Endodermal cell (in vitro differentiated cells): Measurements from ENCODE around the gene TRABD2B. TPM values are rescaled to one million over a fixed set of nuclear protein-coding genes. Genes with fewer than 3 reads are reported as not detected.

ENCODE experiments used
- DNase-seq: peaks from one replicate; pipeline ENCODE4 v3.0.0-alpha.2; 2017
- H3K27ac ChIP-seq: 2 replicates; pipeline ENCODE4 v1.5.1; 2013; ENCODE audit warnings: mild to moderate bottlenecking, low read depth, low read length, moderate library complexity
- H3K27me3 ChIP-seq: 2 replicates; pipeline ENCODE4 v1.6.1; 2013; ENCODE audit warnings: mild to moderate bottlenecking, low read length, moderate library complexity; ENCODE audit not compliant: insufficient read depth, control insufficient read depth, poor library complexity, severe bottlenecking
- H3K36me3 ChIP-seq: 2 replicates; pipeline ENCODE4 v1.7.0; 2013; ENCODE audit warnings: mild to moderate bottlenecking, low read length, moderate library complexity; ENCODE audit not compliant: control insufficient read depth, insufficient read depth
- H3K4me1 ChIP-seq: one replicate; pipeline ENCODE4 v1.7.0; 2013; ENCODE audit warnings: low read length; ENCODE audit not compliant: control insufficient read depth, insufficient read depth
- H3K4me3 ChIP-seq: 2 replicates; pipeline ENCODE4 v1.5.1; 2013; ENCODE audit warnings: mild to moderate bottlenecking, low read length, moderate library complexity
- H3K9ac ChIP-seq: 2 replicates; pipeline ENCODE4 v1.6.1; 2013; ENCODE audit warnings: mild to moderate bottlenecking, low read length, moderate library complexity; ENCODE audit not compliant: poor library complexity, severe bottlenecking; ENCODE audit errors: extremely low read depth
- H3K9me3 ChIP-seq: 2 replicates; pipeline ENCODE4 v1.6.1; 2013; ENCODE audit warnings: mild to moderate bottlenecking, low read length, moderate library complexity; ENCODE audit not compliant: control insufficient read depth
- H3K27ac Mint-ChIP-seq: 2 replicates; pipeline ENCODE4 v1.8.0; 2020; ENCODE audit warnings: mixed read lengths
- H3K27me3 Mint-ChIP-seq: 2 replicates; pipeline ENCODE4 v1.8.0; 2021; ENCODE audit warnings: mild to moderate bottlenecking, mixed read lengths; ENCODE audit not compliant: insufficient read depth
- H3K36me3 Mint-ChIP-seq: 2 replicates; pipeline ENCODE4 v1.8.0; 2020; ENCODE audit warnings: low read depth, mixed read lengths
- H3K4me1 Mint-ChIP-seq: 2 replicates; pipeline ENCODE4 v1.8.0; 2020; ENCODE audit warnings: mixed read lengths
- H3K4me3 Mint-ChIP-seq: 2 replicates; pipeline ENCODE4 v1.8.0; 2020; ENCODE audit warnings: mild to moderate bottlenecking, moderate library complexity, mixed read lengths
- H3K9me3 Mint-ChIP-seq: 2 replicates; pipeline ENCODE4 v1.8.0; 2020; ENCODE audit warnings: mild to moderate bottlenecking, mixed read lengths
- WGBS, 2 experiments: methylation state at CpG; one replicate each; pipeline versions ENCODE4 v1.1.5 to v1.1.7; 2013; ENCODE audit warnings: missing lambda C conversion rate in 2 of 2, mixed read lengths in 1 of 2; ENCODE audit not compliant: insufficient coverage in 1 of 2, insufficient read length in 1 of 2; 5-methylcytosine and 5-hydroxymethylcytosine counted together
- total RNA-seq, 2 donors: library from RNA; stranded (reverse); fragmentation: NEBNext Ultra II Directional in 1 of 2; extraction: Animal tissue kit (Norgen Biotek cat#: 25700) in 1 of 2; gene quantifications; 2 replicates in 1 of 2; 3 replicates in 1 of 2; pipeline ENCODE4 v1.2.1, GENCODE V29; 2021
- TF ChIP-seq, protein P1 (sequence below): fragments of 200-600 bp; sonication (generic); conservative IDR thresholded peaks from 2 replicates; pipeline ENCODE4 v1.5.0; 2021; ENCODE audit warnings: antibody characterized with exemption, mild to moderate bottlenecking

TRABD2B gene
- total RNA-seq, 2 donors from 2014 or later, result 24.4 to 28.0 TPM

DNA sequence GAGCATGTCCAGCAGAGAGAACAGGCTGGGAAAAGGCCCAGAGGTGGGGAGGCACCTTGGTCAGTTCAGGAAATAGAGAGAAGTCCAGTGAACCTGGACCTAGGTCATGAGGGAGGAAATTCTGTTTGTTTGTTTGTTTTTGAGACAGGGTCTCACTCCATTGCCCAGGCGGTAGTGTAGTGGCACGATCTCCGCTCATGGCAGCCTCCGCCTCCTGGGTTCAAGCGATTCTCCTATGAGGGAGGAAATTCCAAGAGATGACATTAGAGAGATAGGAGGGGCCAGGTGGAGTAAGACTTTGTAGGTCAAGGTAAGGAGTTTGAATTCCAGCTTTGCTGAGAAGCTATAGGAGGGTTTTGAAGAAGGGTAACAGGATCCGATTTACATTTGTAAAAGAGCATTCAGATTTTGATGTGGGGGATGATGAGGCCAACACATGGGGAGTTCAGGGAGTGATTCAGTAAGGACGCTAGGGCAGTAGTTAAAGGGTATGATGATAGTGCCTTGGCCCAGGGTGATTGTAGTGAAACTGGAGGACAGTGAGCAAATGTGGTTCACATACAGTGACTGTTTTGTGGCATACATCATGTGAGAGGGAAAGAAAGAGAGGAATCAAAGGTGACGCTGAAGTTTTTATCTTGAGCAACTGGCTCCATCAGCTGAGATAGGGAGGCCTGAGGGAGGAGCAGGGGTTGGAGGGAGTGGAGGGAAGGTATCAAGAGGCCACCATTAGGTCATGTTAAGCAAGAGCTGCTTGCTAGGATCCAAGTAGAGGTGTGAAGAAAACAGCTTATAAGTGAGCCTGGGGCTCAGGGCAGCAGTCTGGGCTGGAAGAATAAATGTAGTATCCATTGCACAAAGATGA is 8.3 kb upstream of the TRABD2B start:
- peaks cover 8% of the 10 kb centered on the region for H3K27me3 Mint-ChIP-seq
- no peaks in the 10 kb centered on the region for H3K9me3 ChIP-seq
- H3K27ac ChIP-seq, result no peak overlapping the region
- peak; percentile 51 for DNase-seq
- no peaks in the 10 kb centered on the region for H3K9me3 Mint-ChIP-seq
- H3K4me1 ChIP-seq, result peaks cover 10% of the 10 kb centered on the region
- H3K4me1 Mint-ChIP-seq, result peaks cover 16% of the 10 kb centered on the region
- H3K27ac Mint-ChIP-seq, result no peak overlapping the region
- TF ChIP-seq, protein P1, sequence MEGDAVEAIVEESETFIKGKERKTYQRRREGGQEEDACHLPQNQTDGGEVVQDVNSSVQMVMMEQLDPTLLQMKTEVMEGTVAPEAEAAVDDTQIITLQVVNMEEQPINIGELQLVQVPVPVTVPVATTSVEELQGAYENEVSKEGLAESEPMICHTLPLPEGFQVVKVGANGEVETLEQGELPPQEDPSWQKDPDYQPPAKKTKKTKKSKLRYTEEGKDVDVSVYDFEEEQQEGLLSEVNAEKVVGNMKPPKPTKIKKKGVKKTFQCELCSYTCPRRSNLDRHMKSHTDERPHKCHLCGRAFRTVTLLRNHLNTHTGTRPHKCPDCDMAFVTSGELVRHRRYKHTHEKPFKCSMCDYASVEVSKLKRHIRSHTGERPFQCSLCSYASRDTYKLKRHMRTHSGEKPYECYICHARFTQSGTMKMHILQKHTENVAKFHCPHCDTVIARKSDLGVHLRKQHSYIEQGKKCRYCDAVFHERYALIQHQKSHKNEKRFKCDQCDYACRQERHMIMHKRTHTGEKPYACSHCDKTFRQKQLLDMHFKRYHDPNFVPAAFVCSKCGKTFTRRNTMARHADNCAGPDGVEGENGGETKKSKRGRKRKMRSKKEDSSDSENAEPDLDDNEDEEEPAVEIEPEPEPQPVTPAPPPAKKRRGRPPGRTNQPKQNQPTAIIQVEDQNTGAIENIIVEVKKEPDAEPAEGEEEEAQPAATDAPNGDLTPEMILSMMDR, result no peak
- no peak overlapping the region for H3K4me3 ChIP-seq
- WGBS, 2 experiments, result 75 to 82% methylated on average over 8 of the region's 8 CpGs
- H3K36me3 ChIP-seq, result no peaks in the 10 kb centered on the region
- no peaks in the 10 kb centered on the region for H3K36me3 Mint-ChIP-seq
- no peak overlapping the region for H3K9ac ChIP-seq
- H3K27me3 ChIP-seq, result no peaks in the 10 kb centered on the region
- H3K4me3 Mint-ChIP-seq, result no peak overlapping the region

- Mint-ChIP-seq H3K36me3 (no peaks in the 10 kb centered on the region), H3K27ac (no peak overlapping the region)
- 78 to 81% methylated on average over 4 of the region's 6 CpGs for WGBS, 2 experiments
Measured at GRCh38 chr1:48003741-48004531, 6.8 kb upstream of the TRABD2B start.

GRCh38 chr1:48002142-48002541 is 5.0 kb upstream of the TRABD2B start:
- Mint-ChIP-seq H3K9me3 (no peaks in the 10 kb centered on the region), H3K27ac (no peak overlapping the region), H3K4me3 (no peak overlapping the region), H3K4me1 (peaks cover 36% of the 10 kb centered on the region), H3K27me3 (peaks cover 25% of the 10 kb centered on the region), H3K36me3 (no peaks in the 10 kb centered on the region)
- Histone ChIP-seq H3K9ac (no peak overlapping the region), H3K9me3 (no peaks in the 10 kb centered on the region), H3K36me3 (no peaks in the 10 kb centered on the region), H3K27ac (no peak overlapping the region), H3K4me1 (peaks cover 16% of the 10 kb centered on the region), H3K27me3 (no peaks in the 10 kb centered on the region), H3K4me3 (no peak overlapping the region)
- 84 to 98% methylated on average over 2 of the region's 2 CpGs for WGBS, 2 experiments
- TF ChIP-seq, protein P1, result no peak
- DNase-seq, result peak; percentile 35

More at GRCh38 chr1:48003741-48004531, 6.8 kb upstream of the TRABD2B start:
- H3K27me3 ChIP-seq, result no peaks in the 10 kb centered on the region
- Mint-ChIP-seq H3K27me3 (peaks cover 15% of the 10 kb centered on the region), H3K9me3 (no peaks in the 10 kb centered on the region), H3K4me1 (peaks cover 23% of the 10 kb centered on the region), H3K4me3 (no peak overlapping the region)
- H3K9me3 ChIP-seq, result no peaks in the 10 kb centered on the region
- H3K4me1 ChIP-seq, result peaks cover 13% of the 10 kb centered on the region
- TF ChIP-seq, protein P1, result no peak
- H3K4me3 ChIP-seq, result no peak overlapping the region
- H3K27ac ChIP-seq, result no peak overlapping the region
- no peaks in the 10 kb centered on the region for H3K36me3 ChIP-seq
- no peak overlapping the region for H3K9ac ChIP-seq
- peak; percentile 40 for DNase-seq
